T follicular helper cell (primary cell): ENCODE data around the gene TNNC1.

ENCODE experiments used
- DNase-seq: peaks from one replicate; pipeline ENCODE4 v3.0.0-alpha.2; 2020; ENCODE audit warnings: low read depth

The TNNC1 gene

DNA sequence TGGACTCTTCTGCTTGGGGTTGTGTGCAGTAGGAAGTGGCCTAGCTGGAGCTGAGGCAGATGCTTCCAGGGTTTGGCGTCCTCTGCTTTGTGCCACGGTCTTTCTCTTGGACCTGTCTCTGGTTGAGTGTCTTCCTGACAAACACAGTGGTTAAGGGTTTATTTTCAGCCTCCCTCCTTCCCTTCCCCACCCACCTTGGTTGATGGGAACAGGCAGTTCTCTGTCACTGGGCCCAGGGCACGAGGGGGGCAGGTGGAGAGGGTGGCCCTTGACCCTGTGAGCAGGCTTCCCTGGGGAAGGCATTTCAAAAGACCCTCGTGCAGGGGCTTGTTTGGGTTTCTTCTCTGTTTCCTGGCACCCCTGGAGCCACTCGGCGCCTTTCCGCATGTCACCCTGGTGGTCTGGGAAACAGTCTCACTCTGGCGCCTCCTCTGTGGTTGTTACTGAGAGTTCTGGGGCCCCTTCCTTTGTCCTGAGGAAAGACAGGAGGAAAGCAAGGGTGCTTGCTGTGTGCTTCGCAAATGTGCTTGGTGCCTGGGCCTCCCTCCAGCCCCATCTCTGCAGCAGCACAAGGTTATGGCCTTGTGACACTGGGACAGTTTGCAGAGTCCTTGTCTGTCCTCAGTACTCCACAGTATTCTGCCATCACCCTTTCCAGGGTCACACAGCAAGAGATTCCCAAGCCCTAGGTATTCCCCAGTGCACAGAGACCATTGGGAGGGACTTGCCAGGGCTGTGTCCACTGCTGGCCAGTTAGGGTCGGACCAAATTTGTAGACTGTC lies 31.0 kb upstream of the TNNC1 start:
- no peak for DNase-seq

DNA sequence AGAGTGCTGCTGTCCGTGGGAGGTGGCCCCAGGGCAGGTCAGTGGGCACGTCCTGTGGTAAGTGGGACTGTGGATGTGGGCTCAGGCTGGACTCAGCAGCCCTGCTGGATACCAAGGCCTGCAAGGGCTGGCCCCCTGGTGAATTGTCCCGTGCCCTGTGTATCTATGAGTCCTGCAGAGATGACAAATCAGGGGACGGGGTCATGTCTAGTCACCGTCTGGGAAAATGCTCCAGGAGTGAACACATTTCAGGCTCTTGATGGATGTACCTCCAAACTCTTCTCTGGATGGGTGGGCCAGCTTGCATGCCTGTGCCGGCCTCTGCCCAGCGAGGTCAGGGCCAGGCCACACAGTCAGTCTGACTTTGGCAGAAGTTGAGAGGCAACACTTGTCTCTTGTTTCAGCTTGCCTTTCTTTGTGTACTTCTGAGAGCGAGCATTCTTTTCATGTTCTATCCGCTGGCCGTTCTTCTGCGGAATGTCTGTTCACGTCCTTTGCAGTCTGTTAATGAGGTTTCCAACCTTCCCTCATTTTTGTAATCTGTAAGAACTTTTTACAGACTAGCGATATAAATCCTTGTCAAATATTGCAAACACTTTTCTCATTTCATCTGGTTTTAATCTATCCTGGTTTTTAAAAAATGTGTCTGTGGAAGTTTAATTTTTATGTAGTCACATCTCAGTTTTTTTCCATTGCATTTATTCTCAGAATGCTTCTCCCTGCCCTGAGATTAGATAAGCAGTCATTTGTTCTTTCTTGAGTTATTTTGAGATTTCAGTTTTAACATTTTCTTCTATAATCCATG lies 29.9 kb upstream of the TNNC1 start:
- no peak for DNase-seq

DNA sequence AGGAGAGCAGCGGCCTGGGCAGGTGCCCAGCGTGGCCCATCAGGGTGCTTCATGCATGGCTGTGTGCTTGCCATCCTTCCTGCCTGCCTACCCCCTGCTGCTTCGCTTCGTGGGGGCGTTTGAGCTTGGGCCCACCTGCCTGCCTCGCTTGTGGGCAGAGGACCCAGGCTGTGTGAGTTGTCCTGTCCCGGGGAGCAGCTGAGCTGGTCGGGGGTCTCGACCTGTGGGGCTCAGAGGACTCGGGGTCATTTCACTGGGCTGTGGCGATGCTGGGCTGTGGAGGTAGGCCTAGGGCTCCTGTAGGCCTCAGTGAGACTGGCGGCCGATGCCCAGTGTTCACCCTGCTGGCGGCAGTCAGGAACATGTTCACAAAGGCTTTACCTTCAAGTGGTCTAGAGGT lies 29.2 kb upstream of the TNNC1 start:
- DNase-seq: no peak

DNA sequence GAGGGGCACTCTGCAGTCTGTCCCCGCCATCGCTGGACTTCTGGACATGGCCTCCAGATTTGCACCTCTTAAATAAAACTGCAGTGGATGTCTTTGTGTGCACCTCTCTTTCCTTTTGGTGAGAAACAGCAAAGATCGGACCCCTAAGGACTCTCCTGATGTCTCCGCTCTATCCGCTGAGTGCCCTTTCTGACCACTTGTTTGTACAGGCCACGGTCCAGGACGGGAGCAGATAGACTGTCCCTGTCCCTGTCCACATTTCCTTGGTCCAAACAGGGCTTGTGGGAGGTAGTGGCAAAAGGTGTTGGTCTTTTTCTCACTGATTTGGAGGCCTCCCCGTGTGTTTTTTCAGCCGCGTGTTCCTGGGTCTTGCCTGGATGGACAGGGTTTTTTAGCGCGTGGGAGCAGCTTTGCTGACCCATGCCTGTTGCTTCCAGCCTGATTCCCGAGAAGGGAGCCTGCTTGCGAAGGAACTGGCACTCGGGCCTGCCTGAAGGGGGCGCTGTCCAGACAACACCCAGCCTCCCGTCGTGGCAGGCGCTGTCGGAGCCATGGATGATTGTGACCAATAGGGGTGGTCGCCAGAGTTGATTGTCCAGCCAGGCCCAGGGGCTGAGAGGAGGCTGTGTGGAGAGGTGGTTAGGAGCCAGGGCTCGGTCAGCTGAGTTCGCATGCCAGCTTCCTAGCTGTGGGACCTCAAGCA lies 28.1 kb upstream of the TNNC1 start:
- DNase-seq: no peak

DNA sequence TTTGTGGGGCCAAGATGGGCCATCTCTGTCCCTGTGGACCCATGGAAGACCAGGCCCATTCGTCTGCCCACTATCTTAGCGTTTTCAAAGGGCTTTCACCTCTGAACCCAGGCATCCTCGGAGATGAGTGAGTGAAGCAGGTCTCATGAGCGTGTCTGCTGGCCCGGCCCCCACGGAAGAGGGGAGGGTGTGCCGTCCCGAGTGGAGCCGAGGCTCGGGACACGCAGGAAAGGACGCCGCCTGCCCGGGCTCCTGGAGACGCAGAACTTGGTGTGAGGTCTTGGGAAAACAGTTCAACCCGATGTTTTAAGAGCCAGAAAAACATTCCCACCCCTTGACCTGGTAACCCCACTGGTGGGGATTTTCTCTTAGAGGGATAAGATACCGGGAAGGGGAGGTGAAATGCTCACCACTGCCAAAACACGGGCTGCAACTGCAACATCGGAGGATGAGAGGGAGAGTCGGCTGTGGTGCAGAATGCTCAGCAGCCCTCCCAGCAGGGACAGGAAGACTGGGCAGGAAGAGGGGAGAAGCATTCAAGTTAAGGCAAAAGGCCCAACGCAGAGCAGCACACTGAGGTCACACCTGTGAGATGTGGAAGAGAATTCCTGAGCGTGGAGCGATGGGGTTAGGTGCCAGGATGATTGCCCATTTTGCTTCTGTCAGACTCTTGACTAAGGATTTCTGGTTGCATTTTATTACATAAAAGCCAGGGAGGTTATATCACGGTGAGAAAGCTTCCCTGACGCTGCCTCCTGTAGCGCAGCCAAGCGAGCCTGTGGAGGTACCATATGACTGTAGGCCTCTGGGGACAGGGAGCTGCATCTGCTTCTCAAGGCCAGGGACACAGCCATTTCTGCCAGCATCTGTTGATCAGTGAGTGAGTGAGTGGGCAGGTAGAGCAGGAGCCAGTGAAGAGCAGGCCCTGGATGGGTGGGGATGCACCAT lies 27.2 kb upstream of the TNNC1 start:
- DNase-seq: no peak

DNA sequence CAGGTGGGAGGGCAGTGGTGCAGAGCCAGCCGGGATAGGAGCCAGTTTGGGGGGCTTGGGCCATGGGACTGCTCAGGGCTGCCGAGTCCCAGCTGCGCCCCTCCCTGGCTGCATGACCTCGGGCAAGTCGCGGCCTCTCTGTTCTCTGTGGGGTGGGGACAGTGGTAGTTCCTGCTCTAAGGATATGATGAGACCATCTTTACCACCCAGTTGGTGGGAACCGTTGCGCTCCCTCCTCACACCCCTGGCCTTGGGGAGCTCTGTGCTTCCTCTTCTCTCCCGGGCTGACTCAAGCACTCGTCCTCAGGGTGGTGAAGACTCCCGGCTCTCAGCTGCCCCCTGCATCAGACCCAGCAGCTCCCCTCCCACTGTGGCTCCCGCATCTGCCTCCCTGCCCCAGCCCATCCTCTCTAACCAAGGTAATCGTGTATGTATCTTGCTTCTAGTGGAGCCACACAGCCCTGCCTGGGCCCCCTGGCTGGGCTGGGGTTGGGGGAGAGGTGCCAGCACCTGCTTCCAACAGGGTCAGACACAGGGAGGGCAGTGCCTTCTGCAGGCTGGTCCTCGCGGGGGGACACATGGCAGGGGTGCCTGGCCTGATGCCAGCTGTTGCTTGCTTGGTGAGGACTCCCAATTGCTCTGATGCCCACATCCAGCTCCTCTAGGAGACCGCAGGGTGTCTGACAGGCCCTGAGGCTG lies 26.2 kb upstream of the TNNC1 start:
- DNase-seq: no peak

DNA sequence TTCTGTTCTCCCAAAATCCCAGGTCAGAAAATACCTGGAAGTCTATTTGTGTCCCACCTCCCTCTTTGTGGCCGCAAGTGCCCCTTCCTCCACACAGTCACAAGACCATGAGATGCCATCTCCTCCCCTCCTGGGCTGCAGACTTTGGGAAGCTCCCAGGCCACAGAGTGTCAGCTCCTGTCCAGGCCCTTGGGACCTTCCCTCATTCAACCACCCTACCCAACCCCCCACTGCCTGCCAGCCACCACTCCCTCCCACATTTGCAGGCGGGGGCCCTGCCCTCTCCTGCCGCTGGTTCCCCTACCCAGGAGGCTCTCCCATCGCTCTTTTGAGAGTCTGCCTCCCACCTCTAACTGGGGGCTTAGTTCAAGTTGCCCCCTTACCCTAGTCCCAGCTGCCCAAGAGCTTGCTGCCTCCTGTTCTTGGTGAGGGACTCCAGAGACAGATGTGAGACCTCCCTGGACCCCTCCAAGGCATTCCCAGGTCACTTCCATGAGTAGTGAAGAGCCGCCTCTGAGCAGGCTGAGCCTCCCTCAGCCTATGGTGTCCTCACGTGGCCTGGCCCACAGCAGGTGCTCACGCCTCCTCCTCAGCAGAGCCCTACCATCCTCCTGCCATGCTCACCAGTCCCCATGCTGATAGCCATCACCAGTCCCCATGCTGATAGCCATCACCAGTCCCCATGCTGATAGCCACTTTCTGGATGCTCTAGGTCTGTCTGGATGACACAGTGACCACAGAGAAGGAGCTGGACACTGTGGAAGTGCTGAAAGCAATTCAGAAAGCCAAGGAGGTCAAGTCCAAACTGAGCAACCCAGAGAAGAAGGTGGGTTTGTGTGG lies 25.4 kb upstream of the TNNC1 start:
- DNase-seq: no peak

DNA sequence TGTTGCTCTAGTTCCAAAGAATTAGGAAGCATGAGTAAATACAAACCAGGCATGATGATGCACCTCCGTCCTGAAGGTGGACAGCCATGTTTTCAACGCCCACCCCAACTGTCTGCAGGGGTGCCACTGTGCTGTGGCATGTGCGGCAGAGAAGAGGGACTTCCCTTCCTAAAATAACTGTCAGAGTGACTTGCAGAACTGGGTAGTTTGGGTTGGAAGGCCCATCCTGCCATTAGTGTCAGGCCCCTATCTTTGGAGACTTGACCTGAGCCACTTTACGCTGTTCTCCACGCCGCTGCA lies 23.9 kb upstream of the TNNC1 start:
- DNase-seq: no peak

DNA sequence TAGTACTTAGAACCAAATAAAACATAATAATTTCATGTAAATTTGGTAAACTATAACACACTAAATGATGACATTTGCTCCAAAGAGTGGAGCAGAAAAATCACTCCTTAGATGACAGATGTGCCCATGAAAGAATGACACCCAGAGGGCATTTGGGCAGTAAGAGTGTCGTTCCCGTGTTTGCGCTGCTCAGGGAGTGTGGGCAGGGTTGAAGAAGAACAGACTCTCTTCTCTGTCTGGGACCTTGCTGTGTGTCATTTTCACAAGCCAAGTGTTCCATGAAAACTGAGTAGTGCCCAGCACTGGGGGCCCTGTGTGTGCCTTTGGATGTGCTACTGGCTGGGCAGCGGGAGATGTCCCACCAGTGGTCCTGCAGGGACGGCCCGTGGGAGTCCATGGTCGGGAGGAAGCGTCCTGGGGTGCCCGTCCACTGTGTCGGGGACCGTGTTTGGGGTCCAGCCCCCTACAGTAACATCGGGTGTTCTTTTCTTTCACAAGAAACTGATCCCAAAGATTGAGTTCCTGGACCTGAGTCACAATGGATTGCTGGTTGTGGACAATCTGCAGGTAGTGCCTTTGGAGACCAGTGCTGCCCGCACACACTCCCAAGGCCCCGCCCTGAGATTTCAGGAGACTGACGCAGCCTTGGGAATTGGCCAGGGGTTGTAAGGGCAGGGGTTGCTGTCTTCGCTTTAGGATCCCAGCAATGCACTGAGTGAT lies 23.4 kb upstream of the TNNC1 start:
- no peak for DNase-seq

DNA sequence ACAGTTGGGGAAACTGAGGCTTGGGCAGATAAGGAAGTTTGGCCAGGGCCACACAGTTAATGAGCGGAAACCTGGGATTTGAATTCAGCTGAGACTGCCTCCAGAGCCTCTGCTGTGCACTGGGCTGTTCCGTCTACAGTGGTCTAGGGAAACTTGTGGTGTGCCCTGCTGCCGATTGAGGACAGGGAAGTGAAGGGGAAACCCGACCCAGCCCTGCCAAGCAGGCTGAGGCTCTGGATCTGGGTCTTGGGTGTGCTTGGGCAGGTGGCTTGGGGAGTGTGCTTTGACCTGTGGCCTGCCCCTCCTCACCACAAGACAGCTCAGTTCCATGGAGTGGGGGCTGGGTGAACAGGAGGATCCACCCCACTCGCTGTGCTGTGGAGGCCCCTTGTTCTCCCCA lies 19.2 kb upstream of the TNNC1 start:
- no peak for DNase-seq

DNA sequence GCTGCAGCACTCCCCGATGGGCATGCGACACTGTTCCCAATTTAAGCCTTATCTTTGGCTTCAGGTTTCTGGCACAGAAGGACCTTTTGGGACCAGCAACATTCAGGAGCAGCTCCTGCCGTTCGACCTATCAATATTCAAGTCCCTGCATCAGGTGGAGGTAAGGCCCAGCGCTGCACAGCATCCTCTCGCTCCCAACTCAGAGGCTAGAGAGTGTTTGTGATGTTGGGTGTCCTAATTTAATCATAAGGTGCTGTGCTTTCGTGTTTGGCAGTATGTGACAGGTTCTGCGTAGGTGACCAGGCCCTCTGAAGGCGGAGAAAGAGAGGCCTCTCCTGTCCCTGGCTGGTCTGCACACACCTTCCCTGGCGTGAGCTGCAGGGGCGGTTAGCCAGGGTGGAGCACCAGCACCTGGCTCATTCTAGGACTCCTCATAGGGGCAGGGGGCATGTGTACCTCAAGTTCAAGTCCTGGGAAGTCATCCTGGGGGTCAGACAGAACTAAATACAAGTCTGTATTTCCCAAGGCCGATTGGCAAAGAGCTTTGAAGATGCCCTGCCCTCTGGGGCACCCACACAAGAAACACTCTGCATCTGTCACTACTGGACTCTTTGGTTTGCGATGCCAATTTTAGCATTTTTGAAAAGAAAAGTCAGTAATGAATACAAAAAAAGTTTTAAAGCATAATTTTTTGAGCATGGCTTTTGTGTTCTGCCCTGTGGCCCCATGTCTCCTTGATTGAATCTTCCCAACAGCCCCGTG lies 18.6 kb upstream of the TNNC1 start:
- DNase-seq: no peak

DNA sequence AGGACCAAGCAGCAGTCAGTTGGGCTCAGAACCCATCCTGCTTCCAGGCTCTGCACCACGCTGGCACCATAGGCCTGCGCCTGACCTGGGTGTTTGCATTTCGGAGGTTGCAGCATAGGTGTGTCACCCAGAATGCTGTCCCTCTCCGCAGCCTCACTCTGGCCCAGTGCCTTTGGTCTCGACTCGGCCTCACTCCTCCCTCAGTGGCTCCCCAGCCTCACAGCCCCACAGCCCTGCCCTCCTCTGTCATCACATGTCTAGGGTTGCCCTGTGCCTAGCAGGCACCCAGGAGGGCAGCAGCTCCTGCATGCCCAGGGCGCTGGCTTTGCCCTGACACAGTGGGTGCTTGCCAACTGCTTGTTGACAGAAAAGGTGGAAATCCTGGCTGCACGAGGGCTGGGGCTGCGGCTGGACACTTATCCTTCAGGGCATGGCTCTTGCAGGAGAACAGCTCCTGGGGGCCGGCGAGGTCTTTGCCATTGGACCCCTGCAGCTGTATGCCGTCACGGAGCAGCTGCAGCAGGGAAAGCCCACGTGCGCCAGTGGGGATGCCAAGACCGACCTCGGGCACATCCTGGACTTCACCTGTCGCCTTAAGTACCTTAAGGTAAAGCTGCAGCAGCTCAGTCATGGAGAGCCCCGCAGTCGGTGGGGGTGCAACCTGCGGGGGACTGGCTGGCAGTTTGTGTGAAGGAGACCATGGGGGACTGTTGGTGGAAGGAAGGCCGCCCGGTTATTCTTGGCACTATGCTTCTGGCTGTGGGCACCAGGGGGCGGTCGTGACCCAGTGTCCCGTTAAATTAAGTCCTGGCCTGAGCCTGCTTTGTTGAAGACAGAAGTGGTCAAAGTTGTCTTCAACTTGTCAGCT lies 17.8 kb upstream of the TNNC1 start:
- DNase-seq: no peak

DNA sequence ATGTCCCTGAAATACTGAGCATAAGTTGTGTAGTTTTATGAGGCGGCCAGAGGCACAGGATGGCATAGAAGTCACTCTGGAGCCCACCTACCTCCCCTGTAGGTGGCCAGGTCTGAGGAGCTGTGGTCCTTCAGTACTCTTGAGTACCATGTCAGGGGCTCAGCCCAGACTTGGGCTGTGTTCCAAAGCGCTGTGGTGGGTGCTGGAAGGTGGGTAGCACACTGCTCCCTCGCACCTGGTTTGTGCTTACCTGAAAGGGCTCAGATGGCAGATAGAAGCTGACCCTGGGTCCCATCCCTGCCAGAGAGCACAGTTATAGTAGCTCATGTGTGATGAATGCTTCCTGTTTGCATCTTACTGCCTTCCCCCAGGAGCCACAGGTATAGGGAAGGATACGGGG lies 17.1 kb upstream of the TNNC1 start:
- no peak for DNase-seq

DNA sequence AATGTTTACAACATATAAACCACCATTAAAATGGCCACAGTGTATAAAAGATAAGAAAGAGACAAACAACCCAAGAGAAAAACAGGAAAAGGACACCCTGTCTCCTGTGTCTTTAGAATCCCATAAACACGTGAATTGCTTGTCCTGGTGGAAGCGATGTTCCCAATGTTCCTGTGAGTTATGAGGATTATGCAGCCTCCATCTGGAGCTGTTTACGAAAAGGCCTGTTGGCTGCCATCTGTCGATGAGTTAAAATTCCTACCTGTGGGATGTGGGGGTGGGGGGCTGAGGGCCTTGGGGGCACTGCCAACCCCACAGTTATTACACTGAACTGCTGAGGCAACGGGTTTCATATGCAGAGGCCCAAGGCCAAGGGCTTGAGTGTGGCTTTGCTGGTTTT lies 15.2 kb upstream of the TNNC1 start:
- no peak for DNase-seq

DNA sequence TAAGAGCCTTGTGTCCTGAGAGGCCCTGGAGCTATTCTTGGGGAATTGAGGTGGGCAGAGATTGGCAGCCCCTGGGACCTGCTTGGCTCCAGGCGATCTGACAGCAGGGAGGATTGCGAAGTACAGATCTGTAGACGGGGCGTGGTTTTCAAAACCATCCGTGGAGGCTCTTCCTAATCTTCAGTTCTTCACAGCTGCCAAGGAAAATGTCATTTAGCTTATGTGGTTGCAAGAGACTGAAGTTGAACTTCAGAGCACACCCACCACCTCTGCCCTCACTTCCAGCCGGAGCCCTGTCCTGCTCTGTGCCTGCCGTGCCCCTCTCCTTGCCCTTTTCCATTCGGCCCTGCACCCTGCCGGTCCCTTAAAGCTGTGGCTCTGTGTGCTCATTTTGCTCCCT lies 14.5 kb upstream of the TNNC1 start:
- DNase-seq: no peak

DNA sequence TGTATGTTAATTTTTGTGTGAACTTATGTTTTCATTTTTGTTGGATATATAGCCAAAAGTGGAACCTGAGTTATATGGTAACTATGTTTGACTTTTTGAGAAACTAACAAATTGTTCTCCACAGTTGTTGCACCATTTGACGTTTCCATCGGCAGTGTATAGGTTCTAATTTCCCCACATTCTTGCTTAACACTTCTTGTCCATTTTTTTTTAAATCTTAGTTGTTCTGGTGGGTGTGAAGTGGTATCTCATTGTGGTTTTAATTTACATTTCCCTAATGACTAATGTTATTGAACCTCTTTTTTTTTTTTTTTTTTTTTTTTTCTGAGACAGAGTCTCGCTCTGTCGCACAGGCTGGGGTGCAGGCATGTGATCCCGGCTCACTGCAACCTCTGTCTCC lies 9.6 kb upstream of the TNNC1 start:
- DNase-seq: no peak

DNA sequence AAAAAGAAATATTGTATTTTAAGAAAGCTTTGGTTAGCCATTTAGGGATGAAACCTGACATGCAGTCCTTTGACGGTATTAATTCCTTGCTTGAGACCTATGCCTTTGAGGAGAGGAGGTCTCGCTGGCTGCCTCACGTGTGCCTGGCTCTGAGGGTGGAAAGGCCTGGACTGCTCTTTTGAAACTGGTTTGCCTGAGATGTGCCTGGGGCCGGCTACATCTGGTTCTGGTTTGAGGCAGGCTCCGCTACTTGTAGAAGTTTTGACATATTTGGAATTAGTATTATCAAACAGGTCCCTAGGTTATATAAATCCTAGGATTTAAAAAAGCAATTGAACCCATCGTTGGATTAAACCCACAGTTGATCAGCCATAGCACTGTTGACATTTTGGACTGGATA lies 8.0 kb upstream of the TNNC1 start:
- no peak for DNase-seq
